ENCODE results near the gene TGFB3.
"Not testable (repeated sequence)": the region's sequence is repeated elsewhere in the genome, so short reads cannot be mapped to it uniquely, and the experiment has no call there.

Gene TGFB3

GRCh38 chr14:75952489-75952888, 29.3 kb downstream of the TGFB3 start:
- no peak for DNase-seq (ENCODE audit: low spot score)

- no peak for DNase-seq (ENCODE audit: low spot score)
Observed at GRCh38 chr14:75946785-75947184, 35.0 kb downstream of the TGFB3 start.

- no peak for DNase-seq (ENCODE audit: low spot score)
Observed at GRCh38 chr14:75944607-75945241, 37.1 kb downstream of the TGFB3 start.

- DNase-seq (ENCODE audit: low spot score) = no peak
Observed at GRCh38 chr14:75941030-75941429, 40.8 kb downstream of the TGFB3 start.

- no peak for DNase-seq (ENCODE audit: low spot score)
Observed at GRCh38 chr14:75939200-75939599, 42.6 kb downstream of the TGFB3 start.

- DNase-seq (ENCODE audit: low spot score) = no peak
Observed at GRCh38 chr14:75934998-75935628, 46.7 kb downstream of the TGFB3 start.

- DNase-seq (ENCODE audit: low spot score) = no peak
Observed at GRCh38 chr14:75933712-75934296, 48.0 kb downstream of the TGFB3 start.

- DNase-seq (ENCODE audit: low spot score) = no peak
Observed at GRCh38 chr14:75928690-75929181, 53.1 kb downstream of the TGFB3 start.

GRCh38 chr14:75927564-75928087, 54.2 kb downstream of the TGFB3 start:
- no peak for DNase-seq (ENCODE audit: low spot score)

GRCh38 chr14:75926431-75927115, 55.2 kb downstream of the TGFB3 start:
- no peak for DNase-seq (ENCODE audit: low spot score)

GRCh38 chr14:75925141-75925840, 56.5 kb downstream of the TGFB3 start:
- DNase-seq (ENCODE audit: low spot score) = not testable (repeated sequence)

GRCh38 chr14:75920421-75920820, 61.4 kb downstream of the TGFB3 start:
- DNase-seq (ENCODE audit: low spot score) = not testable (repeated sequence)

- DNase-seq (ENCODE audit: low spot score) = no peak
Observed at GRCh38 chr14:75917946-75918335, 63.9 kb downstream of the TGFB3 start.

- DNase-seq (ENCODE audit: low spot score) = no peak
Observed at GRCh38 chr14:75917322-75917945, 64.4 kb downstream of the TGFB3 start.

- no peak for DNase-seq (ENCODE audit: low spot score)
Observed at GRCh38 chr14:75915045-75915444, 66.8 kb downstream of the TGFB3 start.

GRCh38 chr14:75913183-75913582, 68.6 kb downstream of the TGFB3 start:
- no peak for DNase-seq (ENCODE audit: low spot score)

GRCh38 chr14:75911883-75912282, 69.9 kb downstream of the TGFB3 start:
- DNase-seq (ENCODE audit: low spot score) = no peak

GRCh38 chr14:75910048-75910447, 71.7 kb downstream of the TGFB3 start:
- no peak for DNase-seq (ENCODE audit: low spot score)

GRCh38 chr14:75909630-75910029, 72.2 kb downstream of the TGFB3 start:
- no peak for DNase-seq (ENCODE audit: low spot score)
